ENCODE data around the gene TXNDC16. TPM values are rescaled to one million over a fixed set of nuclear protein-coding genes. Genes with fewer than 3 reads are reported as not detected.
A peak's percentile ranks its signal among the peaks of the same experiment; 100 is the strongest.

The TXNDC16 gene
- total RNA-seq, 4 donors from 2014 or later: 2.8 to 22.3 (median 12.8) TPM

DNA sequence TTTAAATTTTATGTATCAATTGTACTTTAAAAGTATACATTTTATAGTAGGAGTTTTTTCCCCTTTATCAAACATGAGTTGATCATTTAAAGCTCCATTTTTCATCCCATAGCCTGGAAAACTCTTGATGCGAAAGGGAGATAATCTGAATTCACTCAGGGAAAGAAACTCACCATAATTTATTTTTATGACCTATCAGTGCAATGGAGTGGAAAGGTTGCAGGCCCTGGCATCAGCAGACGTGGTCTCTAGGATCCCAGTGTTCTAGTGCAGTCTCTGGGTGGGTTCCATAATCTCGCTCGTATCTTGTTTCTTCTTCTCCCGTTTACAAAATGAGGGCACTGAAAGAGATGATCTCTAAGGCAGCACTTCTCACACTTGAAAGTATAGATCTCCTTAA, 153.2 kb downstream of the TXNDC16 start:
- intact Hi-C loops (cut with DNase I; ENCODE audit: low total_unique reads): no loop called here

DNA sequence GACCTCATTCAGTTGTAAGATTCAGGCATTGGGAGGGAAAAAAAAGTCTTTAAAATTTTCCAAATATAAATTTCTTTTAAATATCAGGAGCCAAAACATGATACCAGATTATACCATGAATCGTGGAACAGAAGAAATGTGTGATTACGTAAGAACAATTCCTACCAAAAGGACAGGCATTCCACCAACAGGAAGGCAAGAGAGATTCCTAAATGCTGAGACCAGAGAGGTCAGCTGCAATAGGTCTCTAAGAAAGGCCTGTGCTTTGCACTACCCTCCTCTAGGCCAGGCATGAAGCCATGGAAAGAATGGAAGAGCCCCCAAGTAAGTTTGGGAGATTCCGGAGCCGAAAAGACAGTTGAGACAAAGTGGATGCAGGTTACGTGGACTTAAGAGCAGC, 154.5 kb downstream of the TXNDC16 start:
- no peak overlapping the region for H3K4me3 ChIP-seq
- TF ChIP-seq POLR2A (IDR thresholded peaks at IDR 0.05): no peak
- TF ChIP-seq, protein P1, sequence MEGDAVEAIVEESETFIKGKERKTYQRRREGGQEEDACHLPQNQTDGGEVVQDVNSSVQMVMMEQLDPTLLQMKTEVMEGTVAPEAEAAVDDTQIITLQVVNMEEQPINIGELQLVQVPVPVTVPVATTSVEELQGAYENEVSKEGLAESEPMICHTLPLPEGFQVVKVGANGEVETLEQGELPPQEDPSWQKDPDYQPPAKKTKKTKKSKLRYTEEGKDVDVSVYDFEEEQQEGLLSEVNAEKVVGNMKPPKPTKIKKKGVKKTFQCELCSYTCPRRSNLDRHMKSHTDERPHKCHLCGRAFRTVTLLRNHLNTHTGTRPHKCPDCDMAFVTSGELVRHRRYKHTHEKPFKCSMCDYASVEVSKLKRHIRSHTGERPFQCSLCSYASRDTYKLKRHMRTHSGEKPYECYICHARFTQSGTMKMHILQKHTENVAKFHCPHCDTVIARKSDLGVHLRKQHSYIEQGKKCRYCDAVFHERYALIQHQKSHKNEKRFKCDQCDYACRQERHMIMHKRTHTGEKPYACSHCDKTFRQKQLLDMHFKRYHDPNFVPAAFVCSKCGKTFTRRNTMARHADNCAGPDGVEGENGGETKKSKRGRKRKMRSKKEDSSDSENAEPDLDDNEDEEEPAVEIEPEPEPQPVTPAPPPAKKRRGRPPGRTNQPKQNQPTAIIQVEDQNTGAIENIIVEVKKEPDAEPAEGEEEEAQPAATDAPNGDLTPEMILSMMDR (IDR thresholded peaks at IDR 0.05): no peak
- no peak overlapping the region for H3K27ac ChIP-seq
- H3K36me3 ChIP-seq: no peaks in the 10 kb centered on the region
- no peaks in the 10 kb centered on the region for H3K9me3 ChIP-seq
- no peak for DNase-seq
- intact Hi-C loops (cut with DNase I; ENCODE audit: low total_unique reads): no loop called here
- no peaks in the 10 kb centered on the region for H3K27me3 ChIP-seq
- peaks cover 0 to 11% of the 10 kb centered on the region in 2 donors for H3K4me1 ChIP-seq

More for the DNA sequence above, 153.2 kb downstream of the TXNDC16 start:
- H3K27me3 ChIP-seq: no peaks in the 10 kb centered on the region
- DNase-seq: peak in 1 of 2 donors; percentile 48
- no peak overlapping the region for H3K4me3 ChIP-seq
- H3K9me3 ChIP-seq: no peaks in the 10 kb centered on the region
- H3K27ac ChIP-seq: peak overlapping the region; percentile 56 to 64
- no peaks in the 10 kb centered on the region for H3K36me3 ChIP-seq
- TF ChIP-seq, protein P1 (IDR thresholded peaks at IDR 0.05): no peak
- TF ChIP-seq POLR2A (IDR thresholded peaks at IDR 0.05): no peak
- H3K4me1 ChIP-seq: peaks cover 0 to 11% of the 10 kb centered on the region in 2 donors

DNA sequence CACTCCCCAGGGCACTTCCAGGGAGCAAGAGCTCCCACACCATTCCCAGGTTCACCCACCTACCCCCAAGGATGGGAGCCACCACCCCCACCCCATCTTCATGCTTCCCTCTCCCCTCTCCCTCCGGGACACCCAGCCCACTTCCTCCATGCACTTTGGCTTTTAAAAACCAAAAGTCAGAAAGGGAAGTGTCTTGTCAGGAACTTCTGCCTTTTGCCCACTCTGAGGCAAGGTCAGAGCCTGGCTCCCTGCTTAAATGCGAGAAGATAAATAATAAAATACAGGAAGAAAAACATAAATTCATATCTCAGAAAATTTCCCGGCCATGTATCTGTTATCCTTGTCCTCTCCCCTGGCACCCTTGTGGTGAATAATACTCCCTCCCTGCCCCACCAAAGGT, 156.6 kb downstream of the TXNDC16 start:
- Histone ChIP-seq H3K4me3 (no peak overlapping the region), H3K4me1 (peaks cover 0 to 5% of the 10 kb centered on the region in 2 donors), H3K27me3 (no peaks in the 10 kb centered on the region), H3K36me3 (no peaks in the 10 kb centered on the region), H3K9me3 (no peaks in the 10 kb centered on the region), H3K27ac (no peak overlapping the region)
- DNase-seq: no peak
- intact Hi-C loops (cut with DNase I; ENCODE audit: low total_unique reads): no loop called here
- no peak for TF ChIP-seq POLR2A (IDR thresholded peaks at IDR 0.05)
- TF ChIP-seq, protein P1 (IDR thresholded peaks at IDR 0.05): no peak

DNA sequence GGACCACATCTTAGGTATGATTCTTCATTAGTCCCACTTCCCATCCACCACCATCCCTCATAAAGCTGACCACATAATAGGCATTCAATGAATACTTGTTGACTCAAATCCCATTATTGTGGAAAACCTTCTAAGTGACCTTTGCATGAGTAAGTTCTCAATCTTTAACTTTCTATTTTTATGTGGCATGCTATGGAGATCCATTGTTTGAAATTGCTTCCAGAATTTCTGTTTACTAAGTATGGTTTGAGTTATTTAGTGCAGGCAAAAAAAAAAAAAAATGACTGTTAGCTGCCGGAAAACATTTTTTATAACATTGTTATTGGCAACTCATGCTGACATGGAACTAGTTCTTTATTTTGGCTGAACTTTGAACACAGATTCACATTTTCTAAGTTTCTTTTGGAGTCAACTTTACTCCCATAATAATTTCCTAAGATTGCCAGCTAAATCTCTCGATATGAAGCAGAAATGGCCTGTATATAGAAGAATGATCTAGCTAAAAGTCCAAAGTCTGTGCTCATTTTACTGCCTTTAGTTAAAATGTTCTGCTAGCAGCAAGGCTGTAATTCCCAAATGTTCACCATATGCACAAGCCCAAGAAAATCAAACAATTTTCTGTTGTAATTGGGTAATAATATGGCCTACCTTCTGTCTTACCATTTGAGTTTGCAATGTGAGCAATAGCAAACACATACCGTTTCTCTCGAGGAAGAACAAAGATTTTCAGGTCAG, 160.3 kb downstream of the TXNDC16 start:
- intact Hi-C loops (cut with DNase I; ENCODE audit: low total_unique reads): no loop called here
- peak overlapping the region in 1 of 2 donors; percentile 4 for H3K27ac ChIP-seq
- H3K27me3 ChIP-seq: no peaks in the 10 kb centered on the region
- H3K9me3 ChIP-seq: no peaks in the 10 kb centered on the region
- H3K4me1 ChIP-seq: no peaks in the 10 kb centered on the region
- H3K36me3 ChIP-seq: no peaks in the 10 kb centered on the region
- H3K4me3 ChIP-seq: no peak overlapping the region
- TF ChIP-seq, protein P1 (IDR thresholded peaks at IDR 0.05): no peak
- TF ChIP-seq POLR2A (IDR thresholded peaks at IDR 0.05): no peak
- no peak for DNase-seq

Other genes starting within 250 kb of the TXNDC16 start
- 1 to 10 TPM; 1.5 to 7.1 (median 4.7) TPM for gene PTGER2, start 238.2 kb downstream of the TXNDC16 start, total RNA-seq
- gene GPR137C, start 331 bp upstream of the TXNDC16 start, total RNA-seq: 10 to 100 TPM in 1 of 4 donors, 1 to 10 TPM in 1, not detected in 2; 1.1 to 10.9 TPM
- 10 to 100 TPM; 21.3 to 38.2 (median 30.4) TPM for gene ERO1A, start 143.1 kb upstream of the TXNDC16 start, total RNA-seq
- 100 to 1,000 TPM in 1 of 4 donors, 10 to 100 TPM in 3; 76.9 to 129 (median 92.6) TPM for gene PSMC6, start 154.7 kb upstream of the TXNDC16 start, total RNA-seq
- gene STYX, start 177.7 kb upstream of the TXNDC16 start, total RNA-seq: 10 to 100 TPM in 3 of 4 donors, 1 to 10 TPM in 1; 10.0 to 31.8 (median 18.3) TPM
- 10 to 100 TPM in 3 of 4 donors, 1 to 10 TPM in 1; 3.8 to 26.8 (median 15.3) TPM for gene GNPNAT1, start 239.1 kb upstream of the TXNDC16 start, total RNA-seq